ENCODE results near the gene AGAP2. TPM values are rescaled to one million over a fixed set of nuclear protein-coding genes. Genes with fewer than 3 reads are reported as not detected.

AGAP2 gene
- total RNA-seq, 4 donors from 2014 or later: 2.5 to 11.2 (median 3.6) TPM

GRCh38 chr12:57782243-57782607, 43.7 kb upstream of the AGAP2 start:
- intact Hi-C loops (cut with DNase I): loop anchor here (1.0 to 5.0 kb wide), 2 partner anchors 50 to 123 kb away; no protein-coding TSS in a partner anchor
- Histone ChIP-seq H3K36me3 (peaks cover 12 to 47% (median 34%) of the 10 kb centered on the region in 4 donors), H3K4me1 (peaks cover 14 to 29% (median 20%) of the 10 kb centered on the region in 4 donors), H3K27me3 (no peaks in the 10 kb centered on the region), H3K4me3 (peak overlapping the region; percentile 66 to 99 (median 92)), H3K27ac (replicated peaks in 1 of 4) (peak overlapping the region in 3 of 4 donors; percentile 74 to 77 (median 74)), H3K9me3 (no peaks in the 10 kb centered on the region)
- 26% methylated on average over 4 of the region's 4 CpGs for WGBS
- TF ChIP-seq, protein P1, sequence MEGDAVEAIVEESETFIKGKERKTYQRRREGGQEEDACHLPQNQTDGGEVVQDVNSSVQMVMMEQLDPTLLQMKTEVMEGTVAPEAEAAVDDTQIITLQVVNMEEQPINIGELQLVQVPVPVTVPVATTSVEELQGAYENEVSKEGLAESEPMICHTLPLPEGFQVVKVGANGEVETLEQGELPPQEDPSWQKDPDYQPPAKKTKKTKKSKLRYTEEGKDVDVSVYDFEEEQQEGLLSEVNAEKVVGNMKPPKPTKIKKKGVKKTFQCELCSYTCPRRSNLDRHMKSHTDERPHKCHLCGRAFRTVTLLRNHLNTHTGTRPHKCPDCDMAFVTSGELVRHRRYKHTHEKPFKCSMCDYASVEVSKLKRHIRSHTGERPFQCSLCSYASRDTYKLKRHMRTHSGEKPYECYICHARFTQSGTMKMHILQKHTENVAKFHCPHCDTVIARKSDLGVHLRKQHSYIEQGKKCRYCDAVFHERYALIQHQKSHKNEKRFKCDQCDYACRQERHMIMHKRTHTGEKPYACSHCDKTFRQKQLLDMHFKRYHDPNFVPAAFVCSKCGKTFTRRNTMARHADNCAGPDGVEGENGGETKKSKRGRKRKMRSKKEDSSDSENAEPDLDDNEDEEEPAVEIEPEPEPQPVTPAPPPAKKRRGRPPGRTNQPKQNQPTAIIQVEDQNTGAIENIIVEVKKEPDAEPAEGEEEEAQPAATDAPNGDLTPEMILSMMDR (IDR thresholded peaks at IDR 0.05): no peak
- TF ChIP-seq EP300 (IDR thresholded peaks at IDR 0.05) (no peak), POLR2AphosphoS5 (IDR thresholded peaks at IDR 0.05) (no peak), POLR2A (IDR thresholded peaks at IDR 0.05; ENCODE audit: low read depth) (no peak)
- DNase-seq (ENCODE audit: extremely low spot score): no peak

DNA sequence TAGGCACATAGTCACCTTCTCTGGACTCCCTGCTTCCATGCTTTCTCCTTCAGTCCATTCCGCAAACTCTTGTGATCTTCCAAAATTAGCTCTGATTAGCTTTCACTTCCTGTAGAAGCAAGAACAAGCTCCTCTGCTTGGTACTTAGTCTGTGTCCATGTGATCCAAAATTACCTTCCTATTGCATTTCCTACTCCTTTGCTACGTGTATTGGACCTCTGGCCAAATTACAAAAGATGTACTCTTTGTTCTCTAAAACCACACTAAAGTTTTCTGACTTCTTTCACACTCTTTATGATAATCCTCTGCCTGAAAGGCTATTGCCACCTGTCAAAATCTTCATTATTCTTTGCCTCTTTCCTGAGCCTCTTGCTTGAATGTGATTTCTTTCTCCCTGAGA, 43.3 kb upstream of the AGAP2 start:
- 55% methylated on average over 2 of the region's 2 CpGs for WGBS
- TF ChIP-seq POLR2AphosphoS5 (IDR thresholded peaks at IDR 0.05): no peak
- TF ChIP-seq POLR2A (IDR thresholded peaks at IDR 0.05; ENCODE audit: low read depth): no peak
- TF ChIP-seq, protein P1 (IDR thresholded peaks at IDR 0.05): no peak
- no peak for TF ChIP-seq EP300 (IDR thresholded peaks at IDR 0.05)
- no peak overlapping the region for H3K4me3 ChIP-seq
- intact Hi-C loops (cut with DNase I): loop anchor here (1.0 to 5.0 kb wide), 2 partner anchors 50 to 124 kb away; no protein-coding TSS in a partner anchor
- H3K27ac ChIP-seq (replicated peaks in 1 of 4): peak overlapping the region in 1 of 4 donors; percentile 74
- H3K4me1 ChIP-seq: peaks cover 14 to 29% (median 20%) of the 10 kb centered on the region in 4 donors
- peaks cover 8 to 43% (median 29%) of the 10 kb centered on the region in 4 donors for H3K36me3 ChIP-seq
- H3K27me3 ChIP-seq: no peaks in the 10 kb centered on the region
- no peaks in the 10 kb centered on the region for H3K9me3 ChIP-seq
- no peak for DNase-seq (ENCODE audit: extremely low spot score)

DNA sequence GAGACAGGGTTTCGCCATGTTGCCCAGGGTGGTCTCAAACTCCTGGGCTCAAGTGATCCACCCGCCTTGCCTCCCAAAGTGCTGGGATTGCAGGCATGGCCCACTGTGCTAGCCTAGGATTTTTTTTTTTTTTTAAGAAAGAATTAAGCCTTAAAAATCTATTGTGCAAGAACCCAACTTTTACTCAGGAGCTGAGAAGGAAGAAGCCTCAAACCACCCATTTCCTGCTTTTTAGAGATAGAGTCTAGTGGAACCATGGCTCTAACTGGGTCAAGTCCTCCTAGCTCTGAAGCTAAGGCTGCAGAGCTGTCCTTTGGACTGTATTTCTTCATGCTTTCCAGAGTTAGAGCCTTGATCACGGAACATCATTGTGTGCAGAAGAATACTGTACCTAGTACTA, 42.7 kb upstream of the AGAP2 start:
- no peak for DNase-seq (ENCODE audit: extremely low spot score)
- Histone ChIP-seq H3K27ac (replicated peaks in 1 of 4) (no peak overlapping the region), H3K36me3 (peaks cover 2 to 39% (median 24%) of the 10 kb centered on the region in 4 donors), H3K9me3 (no peaks in the 10 kb centered on the region), H3K4me1 (peaks cover 14 to 29% (median 20%) of the 10 kb centered on the region in 4 donors), H3K27me3 (no peaks in the 10 kb centered on the region), H3K4me3 (no peak overlapping the region)
- intact Hi-C loops (cut with DNase I): loop anchor here (5.0 kb wide), 1 partner anchor 51 kb away; no protein-coding TSS in a partner anchor
- TF ChIP-seq POLR2AphosphoS5 (IDR thresholded peaks at IDR 0.05) (no peak), EP300 (IDR thresholded peaks at IDR 0.05) (no peak), POLR2A (IDR thresholded peaks at IDR 0.05; ENCODE audit: low read depth) (no peak)
- TF ChIP-seq, protein P1 (IDR thresholded peaks at IDR 0.05): no peak
- WGBS: 92% methylated on average over 3 of the region's 3 CpGs

DNA sequence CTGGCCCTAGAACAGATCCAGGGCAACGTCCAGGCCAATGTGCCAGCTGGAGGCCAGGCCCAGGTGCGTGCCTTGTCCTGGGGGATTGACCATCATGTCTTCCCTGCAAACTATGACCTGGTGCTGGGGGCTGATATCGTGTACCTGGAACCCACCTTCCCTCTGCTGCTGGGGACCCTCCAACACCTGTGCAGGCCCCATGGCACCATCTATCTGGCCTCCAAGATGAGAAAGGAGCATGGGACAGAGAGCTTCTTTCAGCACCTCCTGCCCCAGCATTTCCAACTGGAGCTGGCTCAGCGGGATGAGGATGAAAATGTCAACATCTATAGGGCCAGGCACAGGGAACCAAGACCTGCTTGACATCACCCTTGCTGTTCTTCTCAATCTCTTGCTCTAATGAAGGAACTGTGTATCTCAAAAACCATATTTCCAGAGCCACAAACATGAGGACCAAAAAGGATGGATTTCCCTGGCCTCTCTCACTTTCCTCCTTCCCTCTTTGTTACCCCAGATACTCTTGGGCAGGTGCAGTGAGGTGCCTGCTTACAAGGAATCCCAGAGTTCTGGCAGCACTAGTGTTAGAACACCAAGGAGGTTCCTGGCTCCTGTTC, 41.8 kb upstream of the AGAP2 start:
- Histone ChIP-seq H3K27me3 (no peaks in the 10 kb centered on the region), H3K4me1 (peaks cover 14 to 28% (median 20%) of the 10 kb centered on the region in 4 donors), H3K9me3 (no peaks in the 10 kb centered on the region), H3K36me3 (peaks cover 0 to 39% (median 18%) of the 10 kb centered on the region in 4 donors), H3K27ac (replicated peaks in 1 of 4) (no peak overlapping the region), H3K4me3 (no peak overlapping the region)
- DNase-seq (ENCODE audit: extremely low spot score): no peak
- no peak for TF ChIP-seq EP300 (IDR thresholded peaks at IDR 0.05)
- TF ChIP-seq POLR2AphosphoS5 (IDR thresholded peaks at IDR 0.05): no peak
- TF ChIP-seq, protein P1 (IDR thresholded peaks at IDR 0.05): no peak
- no peak for TF ChIP-seq POLR2A (IDR thresholded peaks at IDR 0.05; ENCODE audit: low read depth)
- 92% methylated on average over 3 of the region's 4 CpGs for WGBS
- intact Hi-C loops (cut with DNase I): loop anchor here (5.0 kb wide), 1 partner anchor 52 kb away; no protein-coding TSS in a partner anchor

All from esophagus muscularis mucosa (tissue), 4 donors.